Measurements from ENCODE around the gene SORCS2. TPM values are rescaled to one million over a fixed set of nuclear protein-coding genes. Genes with fewer than 3 reads are reported as not detected.

Gene SORCS2
- polyA plus RNA-seq, 1 donor from 2014 or later, result 1.0 TPM

DNA sequence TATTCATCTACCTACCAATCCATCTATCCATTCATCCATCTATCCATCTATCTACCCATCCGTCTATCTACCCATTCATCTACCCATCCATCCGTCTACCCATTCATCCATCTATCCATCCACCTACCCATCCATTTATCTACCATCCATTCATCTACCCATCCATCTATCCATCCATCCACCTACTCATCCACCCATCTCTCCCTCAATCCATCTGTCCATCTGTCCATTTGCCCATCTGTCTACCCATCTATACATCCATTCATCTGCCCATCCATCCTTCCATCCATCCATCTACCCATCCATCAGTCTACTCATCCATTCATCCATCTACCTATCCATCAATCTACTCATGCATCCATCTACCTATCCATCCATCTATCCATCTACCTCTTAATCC, 369.2 kb downstream of the SORCS2 start (continued):
- TF ChIP-seq MXI1 (conservative IDR thresholded peaks at IDR 0.05; ENCODE audit: poor library complexity, severe bottlenecking) (no peak), TAF1 (IDR thresholded peaks at IDR 0.05; ENCODE audit: low read depth) (no peak), POLR2AphosphoS5 (IDR thresholded peaks at IDR 0.05) (no peak), SMC3 (conservative IDR thresholded peaks at IDR 0.05; ENCODE audit: poor library complexity) (no peak)

DNA sequence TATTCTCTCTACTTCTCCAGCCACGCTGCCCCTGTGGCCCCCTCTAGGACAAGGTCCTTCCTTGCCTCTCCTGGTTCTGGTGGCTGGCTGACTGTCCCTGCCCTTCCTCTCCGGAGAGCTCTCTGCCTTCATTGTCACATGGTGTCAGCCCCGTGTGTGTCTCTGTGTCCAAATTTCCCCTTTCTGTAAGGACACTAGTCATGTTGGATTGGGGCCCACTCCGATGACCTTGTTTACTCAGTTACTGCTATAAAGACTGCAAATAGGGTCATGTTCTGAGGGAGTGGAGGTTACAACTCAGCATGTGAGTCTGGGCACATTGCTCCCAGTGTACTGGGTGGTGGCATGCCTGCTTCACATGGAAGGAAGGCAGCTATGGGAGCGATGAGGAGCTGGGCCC, 371.9 kb downstream of the SORCS2 start:
- H3K4me3 ChIP-seq (ENCODE audit: low read length), result no peak overlapping the region
- no peak overlapping the region for H3K9ac ChIP-seq (ENCODE audit: low read length)
- H3K9me3 ChIP-seq (ENCODE audit: low read length), result no peaks in the 10 kb centered on the region
- no peaks in the 10 kb centered on the region for H3K79me2 ChIP-seq (replicated peaks; ENCODE audit: insufficient read depth, low read length)
- no peaks in the 10 kb centered on the region for H3K9me2 ChIP-seq (ENCODE audit: insufficient read depth, low read length)
- H3K36me3 ChIP-seq (ENCODE audit: insufficient read depth, low read length), result no peaks in the 10 kb centered on the region
- H3K27ac ChIP-seq (ENCODE audit: low read length), result no peak overlapping the region
- TF ChIP-seq, protein P1, sequence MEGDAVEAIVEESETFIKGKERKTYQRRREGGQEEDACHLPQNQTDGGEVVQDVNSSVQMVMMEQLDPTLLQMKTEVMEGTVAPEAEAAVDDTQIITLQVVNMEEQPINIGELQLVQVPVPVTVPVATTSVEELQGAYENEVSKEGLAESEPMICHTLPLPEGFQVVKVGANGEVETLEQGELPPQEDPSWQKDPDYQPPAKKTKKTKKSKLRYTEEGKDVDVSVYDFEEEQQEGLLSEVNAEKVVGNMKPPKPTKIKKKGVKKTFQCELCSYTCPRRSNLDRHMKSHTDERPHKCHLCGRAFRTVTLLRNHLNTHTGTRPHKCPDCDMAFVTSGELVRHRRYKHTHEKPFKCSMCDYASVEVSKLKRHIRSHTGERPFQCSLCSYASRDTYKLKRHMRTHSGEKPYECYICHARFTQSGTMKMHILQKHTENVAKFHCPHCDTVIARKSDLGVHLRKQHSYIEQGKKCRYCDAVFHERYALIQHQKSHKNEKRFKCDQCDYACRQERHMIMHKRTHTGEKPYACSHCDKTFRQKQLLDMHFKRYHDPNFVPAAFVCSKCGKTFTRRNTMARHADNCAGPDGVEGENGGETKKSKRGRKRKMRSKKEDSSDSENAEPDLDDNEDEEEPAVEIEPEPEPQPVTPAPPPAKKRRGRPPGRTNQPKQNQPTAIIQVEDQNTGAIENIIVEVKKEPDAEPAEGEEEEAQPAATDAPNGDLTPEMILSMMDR (IDR thresholded peaks at IDR 0.05; ENCODE audit: poor library complexity, severe bottlenecking), result no peak
- TF ChIP-seq EZH2 (IDR thresholded peaks at IDR 0.05; ENCODE audit: borderline replicate concordance, insufficient read depth, low read length, poor library complexity, severe bottlenecking) (no peak), MXI1 (conservative IDR thresholded peaks at IDR 0.05; ENCODE audit: poor library complexity, severe bottlenecking) (no peak), TAF1 (IDR thresholded peaks at IDR 0.05; ENCODE audit: low read depth) (no peak)
- H3F3A ChIP-seq (ENCODE audit: insufficient read depth, low read length, poor library complexity, severe bottlenecking), result no peaks in the 10 kb centered on the region
- no peaks in the 10 kb centered on the region for H4K20me1 ChIP-seq (ENCODE audit: insufficient read depth)
- H2AFZ ChIP-seq (ENCODE audit: low read depth, low read length), result no peak overlapping the region
- no peak overlapping the region for H3K4me2 ChIP-seq (ENCODE audit: low read length)
- no peaks in the 10 kb centered on the region for H3K27me3 ChIP-seq (ENCODE audit: insufficient read depth, low read depth, low read length)

DNA sequence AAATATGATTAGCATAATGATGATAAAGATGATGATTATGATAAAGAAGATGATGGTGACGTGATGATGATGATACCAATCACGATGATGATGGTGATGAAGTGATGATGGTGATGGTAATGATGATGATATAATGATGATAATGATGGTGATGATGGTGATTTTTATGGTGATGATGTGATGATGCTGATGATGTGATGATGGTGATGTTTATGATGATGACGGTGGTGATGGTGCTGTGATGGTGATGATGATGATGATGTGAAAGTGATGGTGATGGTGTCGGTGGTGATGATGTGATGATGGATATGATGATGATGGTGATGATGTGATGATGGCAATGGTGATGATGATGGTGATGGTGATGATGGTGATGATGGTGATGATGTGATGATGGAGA, 373.1 kb downstream of the SORCS2 start:
- Histone ChIP-seq H2AFZ (ENCODE audit: low read depth, low read length) (no peak overlapping the region), H3K4me2 (ENCODE audit: low read length) (no peak overlapping the region), H3K9me2 (ENCODE audit: insufficient read depth, low read length) (no peaks in the 10 kb centered on the region), H3K79me2 (replicated peaks; ENCODE audit: insufficient read depth, low read length) (no peaks in the 10 kb centered on the region), H3K9ac (ENCODE audit: low read length) (no peak overlapping the region), H3K36me3 (ENCODE audit: insufficient read depth, low read length) (no peaks in the 10 kb centered on the region), H3F3A (ENCODE audit: insufficient read depth, low read length, poor library complexity, severe bottlenecking) (no peaks in the 10 kb centered on the region), H3K27ac (ENCODE audit: low read length) (no peak overlapping the region), H3K27me3 (ENCODE audit: insufficient read depth, low read depth, low read length) (no peaks in the 10 kb centered on the region), H3K9me3 (ENCODE audit: low read length) (no peaks in the 10 kb centered on the region), H4K20me1 (ENCODE audit: insufficient read depth) (no peaks in the 10 kb centered on the region), H3K4me3 (ENCODE audit: low read length) (no peak overlapping the region)
- no peak for TF ChIP-seq TAF1 (IDR thresholded peaks at IDR 0.05; ENCODE audit: low read depth)
- TF ChIP-seq, protein P1 (IDR thresholded peaks at IDR 0.05; ENCODE audit: poor library complexity, severe bottlenecking), result no peak
- TF ChIP-seq, protein P2, sequence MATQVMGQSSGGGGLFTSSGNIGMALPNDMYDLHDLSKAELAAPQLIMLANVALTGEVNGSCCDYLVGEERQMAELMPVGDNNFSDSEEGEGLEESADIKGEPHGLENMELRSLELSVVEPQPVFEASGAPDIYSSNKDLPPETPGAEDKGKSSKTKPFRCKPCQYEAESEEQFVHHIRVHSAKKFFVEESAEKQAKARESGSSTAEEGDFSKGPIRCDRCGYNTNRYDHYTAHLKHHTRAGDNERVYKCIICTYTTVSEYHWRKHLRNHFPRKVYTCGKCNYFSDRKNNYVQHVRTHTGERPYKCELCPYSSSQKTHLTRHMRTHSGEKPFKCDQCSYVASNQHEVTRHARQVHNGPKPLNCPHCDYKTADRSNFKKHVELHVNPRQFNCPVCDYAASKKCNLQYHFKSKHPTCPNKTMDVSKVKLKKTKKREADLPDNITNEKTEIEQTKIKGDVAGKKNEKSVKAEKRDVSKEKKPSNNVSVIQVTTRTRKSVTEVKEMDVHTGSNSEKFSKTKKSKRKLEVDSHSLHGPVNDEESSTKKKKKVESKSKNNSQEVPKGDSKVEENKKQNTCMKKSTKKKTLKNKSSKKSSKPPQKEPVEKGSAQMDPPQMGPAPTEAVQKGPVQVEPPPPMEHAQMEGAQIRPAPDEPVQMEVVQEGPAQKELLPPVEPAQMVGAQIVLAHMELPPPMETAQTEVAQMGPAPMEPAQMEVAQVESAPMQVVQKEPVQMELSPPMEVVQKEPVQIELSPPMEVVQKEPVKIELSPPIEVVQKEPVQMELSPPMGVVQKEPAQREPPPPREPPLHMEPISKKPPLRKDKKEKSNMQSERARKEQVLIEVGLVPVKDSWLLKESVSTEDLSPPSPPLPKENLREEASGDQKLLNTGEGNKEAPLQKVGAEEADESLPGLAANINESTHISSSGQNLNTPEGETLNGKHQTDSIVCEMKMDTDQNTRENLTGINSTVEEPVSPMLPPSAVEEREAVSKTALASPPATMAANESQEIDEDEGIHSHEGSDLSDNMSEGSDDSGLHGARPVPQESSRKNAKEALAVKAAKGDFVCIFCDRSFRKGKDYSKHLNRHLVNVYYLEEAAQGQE (IDR thresholded peaks at IDR 0.05; ENCODE audit: borderline replicate concordance), result no peak
- TF ChIP-seq SMC3 (conservative IDR thresholded peaks at IDR 0.05; ENCODE audit: poor library complexity), result no peak
- TF ChIP-seq EZH2 (IDR thresholded peaks at IDR 0.05; ENCODE audit: borderline replicate concordance, insufficient read depth, low read length, poor library complexity, severe bottlenecking), result no peak
- no peak for TF ChIP-seq POLR2AphosphoS5 (IDR thresholded peaks at IDR 0.05)
- TF ChIP-seq MXI1 (conservative IDR thresholded peaks at IDR 0.05; ENCODE audit: poor library complexity, severe bottlenecking), result no peak
- TF ChIP-seq EP300 (conservative IDR thresholded peaks at IDR 0.05; ENCODE audit: poor library complexity, severe bottlenecking), result no peak

Measured in neural cell (in vitro differentiated cells).